ENCODE results near the gene ABCE1. TPM values are rescaled to one million over a fixed set of nuclear protein-coding genes. Genes with fewer than 3 reads are reported as not detected.

Gene ABCE1
- total RNA-seq, 1 experiment from 2014 or later, result 114 TPM

DNA sequence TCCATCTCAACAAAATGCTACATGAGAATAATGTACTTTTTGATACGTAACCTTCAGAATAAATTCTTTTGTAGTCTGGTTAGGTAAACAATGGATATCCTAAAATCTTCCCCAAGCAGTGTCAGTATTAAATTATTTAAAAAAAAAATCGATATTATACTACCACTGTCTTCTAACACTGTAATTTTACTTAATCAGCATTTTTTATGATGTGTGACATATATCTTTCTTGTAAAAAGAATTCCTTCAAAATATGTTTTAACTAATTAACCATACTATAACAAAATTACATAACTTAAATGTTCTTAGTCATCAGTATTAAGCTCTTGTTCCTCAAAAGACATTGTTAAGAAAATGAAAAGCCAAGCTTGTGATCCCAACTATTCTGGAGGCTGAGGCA is 69.8 kb downstream of the ABCE1 start (continued):
- TF ChIP-seq, protein P1, sequence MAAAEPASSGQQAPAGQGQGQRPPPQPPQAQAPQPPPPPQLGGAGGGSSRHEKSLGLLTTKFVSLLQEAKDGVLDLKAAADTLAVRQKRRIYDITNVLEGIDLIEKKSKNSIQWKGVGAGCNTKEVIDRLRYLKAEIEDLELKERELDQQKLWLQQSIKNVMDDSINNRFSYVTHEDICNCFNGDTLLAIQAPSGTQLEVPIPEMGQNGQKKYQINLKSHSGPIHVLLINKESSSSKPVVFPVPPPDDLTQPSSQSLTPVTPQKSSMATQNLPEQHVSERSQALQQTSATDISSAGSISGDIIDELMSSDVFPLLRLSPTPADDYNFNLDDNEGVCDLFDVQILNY (CRISPR knock-in tag; IDR thresholded peaks at IDR 0.05), result no peak

DNA sequence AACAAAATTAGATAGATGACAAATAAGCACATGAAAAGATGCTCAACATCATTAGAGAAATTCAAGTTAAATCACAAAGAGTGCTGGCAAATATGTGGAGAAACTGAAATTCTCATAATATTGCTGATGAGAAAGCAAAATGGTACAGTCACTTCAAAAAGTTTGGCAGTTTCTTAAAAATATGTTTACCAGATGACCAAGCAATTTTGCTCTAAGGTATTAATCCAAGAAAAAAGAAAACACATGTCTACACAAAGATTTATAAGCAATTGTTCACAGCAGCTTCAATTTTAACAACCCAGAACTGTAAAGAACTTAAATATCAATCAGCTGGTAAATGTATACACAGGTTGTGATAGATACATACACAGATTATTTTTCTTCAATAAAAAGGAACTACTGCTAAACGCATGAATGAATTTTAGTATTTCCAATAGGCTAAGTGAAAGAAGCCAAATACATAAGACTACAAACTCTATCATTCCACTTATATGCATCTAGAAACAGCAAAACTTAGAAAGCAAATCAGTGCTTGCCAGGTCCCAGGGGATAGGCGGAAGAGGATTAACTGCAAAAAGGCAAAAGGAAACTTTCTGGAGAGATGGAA is 70.6 kb downstream of the ABCE1 start:
- Mint-ChIP-seq H3K4me3 (no peak overlapping the region), H3K4me1 (no peaks in the 10 kb centered on the region), H3K27me3 (ENCODE audit: low read depth) (no peaks in the 10 kb centered on the region), H3K36me3 (peaks cover 30% of the 10 kb centered on the region), H3K27ac (no peak overlapping the region), H3K9me3 (no peaks in the 10 kb centered on the region)
- no peak for TF ChIP-seq HMGA2 (CRISPR knock-in tag; IDR thresholded peaks at IDR 0.05)
- no peak for TF ChIP-seq ESRRA (CRISPR knock-in tag; IDR thresholded peaks at IDR 0.05; ENCODE audit: borderline replicate concordance)
- no peak for TF ChIP-seq EMX1 (CRISPR knock-in tag; IDR thresholded peaks at IDR 0.05)
- TF ChIP-seq SMAD4 (CRISPR knock-in tag; IDR thresholded peaks at IDR 0.05), result no peak
- TF ChIP-seq, protein P2, sequence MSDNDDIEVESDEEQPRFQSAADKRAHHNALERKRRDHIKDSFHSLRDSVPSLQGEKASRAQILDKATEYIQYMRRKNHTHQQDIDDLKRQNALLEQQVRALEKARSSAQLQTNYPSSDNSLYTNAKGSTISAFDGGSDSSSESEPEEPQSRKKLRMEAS (CRISPR knock-in tag; IDR thresholded peaks at IDR 0.05), result no peak
- TF ChIP-seq CBFB (CRISPR knock-in tag; IDR thresholded peaks at IDR 0.05; ENCODE audit: low read depth), result no peak
- no peak for TF ChIP-seq NFYB (CRISPR knock-in tag; conservative IDR thresholded peaks at IDR 0.05; ENCODE audit: low read depth)
- ATAC-seq (no peak), DNase-seq (ENCODE audit: low spot score) (no peak)
- ChIA-PET POLR2A (no interaction called here), CTCF (no interaction called here)

DNA sequence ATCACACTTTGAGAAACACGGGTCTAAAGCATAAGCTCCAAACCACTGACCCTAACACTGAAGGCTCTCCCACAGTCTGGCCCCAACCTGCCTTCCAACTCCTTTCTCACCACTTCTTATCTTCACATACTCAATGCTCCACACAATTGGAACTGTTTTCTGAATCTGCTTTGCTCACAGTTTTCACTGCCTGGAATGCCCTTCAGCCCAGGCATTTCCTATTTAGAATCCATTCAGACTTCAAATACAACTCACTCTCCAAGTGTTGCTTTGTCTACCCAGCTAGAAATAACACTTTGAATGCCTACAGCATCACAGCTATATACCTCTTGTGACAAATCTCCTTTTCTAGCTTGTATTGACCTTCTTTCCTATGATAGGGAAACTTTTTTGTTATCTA is 72.1 kb downstream of the ABCE1 start:
- Mint-ChIP-seq H3K27me3 (ENCODE audit: low read depth) (no peaks in the 10 kb centered on the region), H3K27ac (no peak overlapping the region), H3K36me3 (peaks cover 40% of the 10 kb centered on the region), H3K4me3 (no peak overlapping the region), H3K4me1 (no peaks in the 10 kb centered on the region), H3K9me3 (no peaks in the 10 kb centered on the region)
- no peak for ATAC-seq
- no peak for DNase-seq (ENCODE audit: low spot score)
- ChIA-PET CTCF (no interaction called here), POLR2A (no interaction called here)
- no peak for TF ChIP-seq TCF7 (CRISPR knock-in tag; IDR thresholded peaks at IDR 0.05; ENCODE audit: low read depth)
- no peak for TF ChIP-seq RORB (CRISPR knock-in tag; IDR thresholded peaks at IDR 0.05)
- TF ChIP-seq OVOL2 (CRISPR knock-in tag; IDR thresholded peaks at IDR 0.05; ENCODE audit: borderline replicate concordance), result no peak
- no peak for TF ChIP-seq ZBTB21 (CRISPR knock-in tag; IDR thresholded peaks at IDR 0.05; ENCODE audit: borderline replicate concordance)
- TF ChIP-seq, protein P3, sequence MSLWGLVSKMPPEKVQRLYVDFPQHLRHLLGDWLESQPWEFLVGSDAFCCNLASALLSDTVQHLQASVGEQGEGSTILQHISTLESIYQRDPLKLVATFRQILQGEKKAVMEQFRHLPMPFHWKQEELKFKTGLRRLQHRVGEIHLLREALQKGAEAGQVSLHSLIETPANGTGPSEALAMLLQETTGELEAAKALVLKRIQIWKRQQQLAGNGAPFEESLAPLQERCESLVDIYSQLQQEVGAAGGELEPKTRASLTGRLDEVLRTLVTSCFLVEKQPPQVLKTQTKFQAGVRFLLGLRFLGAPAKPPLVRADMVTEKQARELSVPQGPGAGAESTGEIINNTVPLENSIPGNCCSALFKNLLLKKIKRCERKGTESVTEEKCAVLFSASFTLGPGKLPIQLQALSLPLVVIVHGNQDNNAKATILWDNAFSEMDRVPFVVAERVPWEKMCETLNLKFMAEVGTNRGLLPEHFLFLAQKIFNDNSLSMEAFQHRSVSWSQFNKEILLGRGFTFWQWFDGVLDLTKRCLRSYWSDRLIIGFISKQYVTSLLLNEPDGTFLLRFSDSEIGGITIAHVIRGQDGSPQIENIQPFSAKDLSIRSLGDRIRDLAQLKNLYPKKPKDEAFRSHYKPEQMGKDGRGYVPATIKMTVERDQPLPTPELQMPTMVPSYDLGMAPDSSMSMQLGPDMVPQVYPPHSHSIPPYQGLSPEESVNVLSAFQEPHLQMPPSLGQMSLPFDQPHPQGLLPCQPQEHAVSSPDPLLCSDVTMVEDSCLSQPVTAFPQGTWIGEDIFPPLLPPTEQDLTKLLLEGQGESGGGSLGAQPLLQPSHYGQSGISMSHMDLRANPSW (CRISPR knock-in tag; conservative IDR thresholded peaks at IDR 0.05; ENCODE audit: low read depth), result no peak
- TF ChIP-seq SMAD4 (CRISPR knock-in tag; IDR thresholded peaks at IDR 0.05), result no peak
- TF ChIP-seq, protein P4, sequence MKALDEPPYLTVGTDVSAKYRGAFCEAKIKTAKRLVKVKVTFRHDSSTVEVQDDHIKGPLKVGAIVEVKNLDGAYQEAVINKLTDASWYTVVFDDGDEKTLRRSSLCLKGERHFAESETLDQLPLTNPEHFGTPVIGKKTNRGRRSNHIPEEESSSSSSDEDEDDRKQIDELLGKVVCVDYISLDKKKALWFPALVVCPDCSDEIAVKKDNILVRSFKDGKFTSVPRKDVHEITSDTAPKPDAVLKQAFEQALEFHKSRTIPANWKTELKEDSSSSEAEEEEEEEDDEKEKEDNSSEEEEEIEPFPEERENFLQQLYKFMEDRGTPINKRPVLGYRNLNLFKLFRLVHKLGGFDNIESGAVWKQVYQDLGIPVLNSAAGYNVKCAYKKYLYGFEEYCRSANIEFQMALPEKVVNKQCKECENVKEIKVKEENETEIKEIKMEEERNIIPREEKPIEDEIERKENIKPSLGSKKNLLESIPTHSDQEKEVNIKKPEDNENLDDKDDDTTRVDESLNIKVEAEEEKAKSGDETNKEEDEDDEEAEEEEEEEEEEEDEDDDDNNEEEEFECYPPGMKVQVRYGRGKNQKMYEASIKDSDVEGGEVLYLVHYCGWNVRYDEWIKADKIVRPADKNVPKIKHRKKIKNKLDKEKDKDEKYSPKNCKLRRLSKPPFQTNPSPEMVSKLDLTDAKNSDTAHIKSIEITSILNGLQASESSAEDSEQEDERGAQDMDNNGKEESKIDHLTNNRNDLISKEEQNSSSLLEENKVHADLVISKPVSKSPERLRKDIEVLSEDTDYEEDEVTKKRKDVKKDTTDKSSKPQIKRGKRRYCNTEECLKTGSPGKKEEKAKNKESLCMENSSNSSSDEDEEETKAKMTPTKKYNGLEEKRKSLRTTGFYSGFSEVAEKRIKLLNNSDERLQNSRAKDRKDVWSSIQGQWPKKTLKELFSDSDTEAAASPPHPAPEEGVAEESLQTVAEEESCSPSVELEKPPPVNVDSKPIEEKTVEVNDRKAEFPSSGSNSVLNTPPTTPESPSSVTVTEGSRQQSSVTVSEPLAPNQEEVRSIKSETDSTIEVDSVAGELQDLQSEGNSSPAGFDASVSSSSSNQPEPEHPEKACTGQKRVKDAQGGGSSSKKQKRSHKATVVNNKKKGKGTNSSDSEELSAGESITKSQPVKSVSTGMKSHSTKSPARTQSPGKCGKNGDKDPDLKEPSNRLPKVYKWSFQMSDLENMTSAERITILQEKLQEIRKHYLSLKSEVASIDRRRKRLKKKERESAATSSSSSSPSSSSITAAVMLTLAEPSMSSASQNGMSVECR (CRISPR knock-in tag; IDR thresholded peaks at IDR 0.05; ENCODE audit: borderline replicate concordance), result no peak
- no peak for TF ChIP-seq ZNF671 (CRISPR knock-in tag; IDR thresholded peaks at IDR 0.05)
- TF ChIP-seq GABPB1 (CRISPR knock-in tag; IDR thresholded peaks at IDR 0.05), result no peak
- no peak for TF ChIP-seq NFE2L1 (CRISPR knock-in tag; IDR thresholded peaks at IDR 0.05)
- TF ChIP-seq, protein P5, sequence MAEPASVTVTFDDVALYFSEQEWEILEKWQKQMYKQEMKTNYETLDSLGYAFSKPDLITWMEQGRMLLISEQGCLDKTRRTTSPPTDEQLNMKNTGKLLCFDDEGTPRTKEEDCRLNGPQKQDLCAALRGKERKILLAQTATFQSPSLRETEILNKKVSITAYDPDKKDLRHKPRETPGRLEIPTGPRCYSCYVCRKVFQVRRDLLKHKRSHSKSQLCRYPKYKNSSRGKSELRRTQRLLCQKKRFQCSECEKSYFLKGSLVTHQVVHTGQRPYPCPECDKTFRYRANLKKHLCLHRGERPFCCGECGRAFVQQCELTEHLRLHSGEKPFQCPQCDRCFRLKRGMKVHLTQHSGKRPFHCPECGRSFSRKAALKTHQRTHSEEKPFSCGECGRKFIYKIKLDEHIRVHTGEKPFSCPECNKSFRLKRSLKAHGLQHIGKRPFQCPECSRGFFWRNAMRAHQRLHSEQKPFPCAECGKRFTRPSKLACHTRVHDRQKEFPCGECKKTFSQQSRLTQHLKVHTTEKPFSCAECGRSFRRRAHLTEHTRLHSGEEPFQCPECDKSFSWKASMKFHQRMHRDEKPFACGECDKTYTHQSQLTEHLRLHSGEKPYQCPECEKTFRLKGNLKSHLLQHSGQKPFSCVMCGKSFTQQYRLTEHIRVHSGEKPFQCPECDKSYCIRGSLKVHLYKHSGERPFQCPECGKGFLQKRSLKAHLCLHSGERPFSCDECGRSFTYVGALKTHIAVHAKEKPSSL (CRISPR knock-in tag; conservative IDR thresholded peaks at IDR 0.05), result no peak
- TF ChIP-seq, protein P6, sequence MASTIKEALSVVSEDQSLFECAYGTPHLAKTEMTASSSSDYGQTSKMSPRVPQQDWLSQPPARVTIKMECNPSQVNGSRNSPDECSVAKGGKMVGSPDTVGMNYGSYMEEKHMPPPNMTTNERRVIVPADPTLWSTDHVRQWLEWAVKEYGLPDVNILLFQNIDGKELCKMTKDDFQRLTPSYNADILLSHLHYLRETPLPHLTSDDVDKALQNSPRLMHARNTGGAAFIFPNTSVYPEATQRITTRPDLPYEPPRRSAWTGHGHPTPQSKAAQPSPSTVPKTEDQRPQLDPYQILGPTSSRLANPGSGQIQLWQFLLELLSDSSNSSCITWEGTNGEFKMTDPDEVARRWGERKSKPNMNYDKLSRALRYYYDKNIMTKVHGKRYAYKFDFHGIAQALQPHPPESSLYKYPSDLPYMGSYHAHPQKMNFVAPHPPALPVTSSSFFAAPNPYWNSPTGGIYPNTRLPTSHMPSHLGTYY (CRISPR knock-in tag; IDR thresholded peaks at IDR 0.05), result no peak

All from WTC11 (cell line).